Stimulated activated CD8-positive, alpha-beta memory T cell treated with anti-CD3 and anti-CD28 coated beads, Interleukin-7, amount 100 ng/mL, for 1 hour (primary cell): ENCODE measurements around the gene DNAH10.

Experiments used
- DNase-seq, 2 donors: peaks; one replicate each; pipeline ENCODE4 v3.0.0-alpha.2; 2020; ENCODE audit warnings: low read depth in 2 of 2

DNAH10 gene

GRCh38 chr12:123761841-123762714 lies at the start of gene DNAH10:
DNAH10 (plus strand) TSS chr12:123762301; CDS start chr12:123762337, 36 bp downstream.
- no peak for DNase-seq

- DNase-seq = no peak
Measured at GRCh38 chr12:123712780-123713319, 49.3 kb upstream of the DNAH10 start.

- no peak for DNase-seq
Measured at GRCh38 chr12:123713398-123713797, 48.7 kb upstream of the DNAH10 start.

- DNase-seq = no peak
Measured at GRCh38 chr12:123713823-123714585, 48.1 kb upstream of the DNAH10 start.

- no peak for DNase-seq
Measured at GRCh38 chr12:123715195-123715594, 46.9 kb upstream of the DNAH10 start.

- DNase-seq = no peak
Measured at GRCh38 chr12:123717350-123717749, 44.8 kb upstream of the DNAH10 start.

GRCh38 chr12:123720141-123720814 lies 41.8 kb upstream of the DNAH10 start:
- no peak for DNase-seq

- no peak for DNase-seq
Measured at GRCh38 chr12:123721245-123721644, 40.9 kb upstream of the DNAH10 start.

GRCh38 chr12:123723011-123723410 lies 39.1 kb upstream of the DNAH10 start:
- DNase-seq = no peak

GRCh38 chr12:123723765-123724164 lies 38.3 kb upstream of the DNAH10 start:
- no peak for DNase-seq

- DNase-seq = no peak
Measured at GRCh38 chr12:123726244-123726643, 35.9 kb upstream of the DNAH10 start.

- DNase-seq = no peak
Measured at GRCh38 chr12:123726962-123727361, 35.1 kb upstream of the DNAH10 start.

- DNase-seq = no peak
Measured at GRCh38 chr12:123727878-123728277, 34.2 kb upstream of the DNAH10 start.

- no peak for DNase-seq
Measured at GRCh38 chr12:123731596-123731995, 30.5 kb upstream of the DNAH10 start.

GRCh38 chr12:123732251-123732650 lies 29.9 kb upstream of the DNAH10 start:
- DNase-seq = no peak

- no peak for DNase-seq
Measured at GRCh38 chr12:123733229-123733628, 28.9 kb upstream of the DNAH10 start.

- no peak for DNase-seq
Measured at GRCh38 chr12:123734268-123734667, 27.8 kb upstream of the DNAH10 start.

GRCh38 chr12:123741937-123742572 lies 20.0 kb upstream of the DNAH10 start:
- no peak for DNase-seq

- no peak for DNase-seq
Measured at GRCh38 chr12:123743002-123743401, 19.1 kb upstream of the DNAH10 start.

- DNase-seq = no peak
Measured at GRCh38 chr12:123744836-123745235, 17.3 kb upstream of the DNAH10 start.

GRCh38 chr12:123747309-123747708 lies 14.8 kb upstream of the DNAH10 start:
- no peak for DNase-seq

- no peak for DNase-seq
Measured at GRCh38 chr12:123748161-123748560, 13.9 kb upstream of the DNAH10 start.
